HG03378 (cell line): ENCODE results near the gene NR1H3.

ENCODE experiments used
- ATAC-seq: cut with Tn5 transposase; IDR thresholded peaks from one replicate; pipeline ENCODE4 v1.9.1; 2021; ENCODE audit warnings: mild to moderate bottlenecking, moderate library complexity; ENCODE audit not compliant: unreplicated experiment

The NR1H3 gene

DNA sequence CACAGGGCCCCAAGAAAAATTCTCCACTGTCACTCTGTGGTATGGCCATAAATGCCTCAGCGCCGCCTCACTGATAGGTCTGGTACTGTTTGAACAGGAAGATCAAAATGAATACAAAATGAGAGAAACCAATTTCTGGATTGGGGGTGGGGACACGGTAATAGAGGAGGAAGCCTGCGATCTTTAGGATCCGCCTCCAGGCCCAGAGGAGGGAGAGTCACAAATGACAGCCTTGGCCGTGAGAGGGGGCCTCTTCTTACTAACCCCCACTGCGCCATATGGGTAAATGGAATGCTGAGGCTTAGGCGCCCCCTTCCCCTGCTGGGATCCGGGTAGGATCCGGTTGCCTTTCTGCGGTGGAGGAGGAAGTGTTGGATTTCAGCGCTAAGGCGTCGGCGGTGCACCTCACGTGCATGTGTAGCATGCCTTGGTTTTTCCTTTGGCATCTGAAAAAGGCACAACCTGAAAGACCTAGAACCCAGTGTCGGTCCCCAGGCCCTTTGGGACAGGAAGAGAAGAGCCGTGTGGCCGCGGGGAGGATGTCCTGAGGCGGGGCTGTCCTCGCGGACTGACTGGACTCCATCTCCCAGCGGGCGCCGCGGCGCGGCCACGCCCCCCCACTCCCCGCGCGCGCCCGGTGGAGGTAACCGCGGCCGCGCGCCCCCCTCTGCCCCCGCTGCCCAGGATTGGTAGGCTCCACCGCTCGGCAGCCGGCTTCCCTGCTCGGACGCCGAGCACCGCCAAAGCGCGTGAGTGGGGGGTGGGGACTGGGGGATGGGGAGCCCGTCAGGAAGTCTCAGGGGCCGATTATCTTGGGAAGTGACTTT, 11.4 kb downstream of the NR1H3 start:
- peak; percentile 45 for ATAC-seq

DNA sequence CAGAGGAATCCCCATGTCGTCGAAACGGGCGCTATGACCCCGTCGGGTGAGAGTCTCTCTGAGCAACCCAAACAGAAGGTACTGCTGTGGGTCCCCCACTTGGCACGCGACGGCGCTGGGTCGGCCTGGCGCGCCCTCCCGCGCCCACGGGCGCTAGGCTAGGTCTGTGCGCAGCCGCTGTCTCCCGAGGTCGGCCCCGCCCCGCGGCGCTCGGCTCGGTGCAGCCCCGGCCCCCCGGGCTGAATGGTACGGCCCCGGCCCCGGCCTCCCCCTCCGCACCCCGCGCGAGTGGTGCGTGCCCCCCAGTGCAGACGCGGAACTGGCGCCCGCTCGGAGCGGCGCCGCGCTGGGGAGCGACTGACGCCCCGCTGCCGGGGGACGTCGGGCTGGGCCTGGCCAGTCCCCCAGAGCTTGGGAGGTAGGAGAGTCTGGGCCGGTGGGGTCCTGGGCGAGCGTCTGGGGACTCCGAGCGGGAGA, 12.1 kb downstream of the NR1H3 start, which contains the start of gene MADD:
Gene MADD, plus strand, starts transcription at position 305 of the 477 bp plus-strand sequence.
- ATAC-seq = peak; percentile 42

DNA sequence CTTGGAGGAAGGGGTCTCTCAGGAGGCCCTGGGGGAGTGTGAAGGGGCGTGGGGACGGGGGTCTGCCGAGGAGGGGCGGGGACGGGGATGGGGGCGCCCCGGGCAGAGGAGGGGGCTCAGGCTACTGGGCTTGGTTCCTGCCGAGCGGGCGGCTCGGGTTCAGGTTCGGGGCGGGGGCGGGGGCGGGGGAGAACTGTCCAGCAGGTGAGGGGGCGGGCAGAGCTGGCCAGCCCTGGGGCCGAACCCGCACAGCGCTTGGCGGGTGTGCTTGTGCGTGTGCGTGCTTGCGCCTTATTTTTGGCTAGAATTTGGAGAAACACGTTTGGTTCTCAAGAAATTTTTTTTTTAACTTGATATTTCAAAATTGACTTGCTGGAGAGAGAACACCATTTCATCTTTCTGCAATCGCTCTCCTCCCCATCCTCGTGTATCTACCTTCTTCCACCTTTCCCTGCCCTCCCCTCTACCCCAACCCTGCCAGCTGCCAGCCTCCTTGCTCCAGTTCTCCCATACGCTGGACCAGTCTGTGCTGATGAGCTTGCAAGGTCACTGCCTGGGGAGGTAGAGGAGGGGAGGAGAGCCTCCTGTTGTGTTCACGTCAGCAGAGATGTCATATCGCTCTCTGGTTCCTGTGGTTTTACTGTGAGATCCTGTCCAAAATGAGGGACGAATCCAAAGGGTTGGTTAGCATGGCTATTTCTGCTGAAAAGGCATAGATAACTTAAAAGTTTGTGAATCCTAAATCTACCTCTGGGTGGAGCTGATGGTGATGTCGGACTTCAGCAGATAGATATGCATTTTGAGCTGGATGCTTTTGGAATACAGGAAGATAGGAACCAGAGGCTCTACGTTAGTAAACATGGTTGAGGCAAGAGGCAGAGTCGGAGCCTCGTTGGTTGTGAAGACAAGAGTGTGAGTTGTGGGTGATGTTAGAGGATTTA, 12.8 kb downstream of the NR1H3 start:
- ATAC-seq = no peak

DNA sequence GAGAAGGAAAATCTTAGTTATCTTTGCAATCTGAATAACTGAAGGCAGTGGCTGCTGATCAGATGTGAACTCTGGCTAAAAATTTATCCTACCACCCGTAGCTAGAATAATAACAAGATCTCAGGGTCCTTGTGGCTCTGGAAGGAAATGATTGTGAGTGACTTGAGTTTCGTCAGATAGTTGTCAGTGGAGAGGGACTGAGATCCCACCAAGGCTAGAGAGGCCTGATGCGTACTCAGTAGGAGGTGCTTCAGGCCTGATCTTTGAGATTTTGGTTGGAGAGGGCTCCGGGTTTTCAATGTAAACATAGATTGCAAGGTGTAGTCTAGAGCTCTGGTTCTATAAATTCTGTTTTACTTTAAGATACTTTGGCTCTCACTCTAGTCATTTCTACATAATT, 13.5 kb downstream of the NR1H3 start:
- no peak for ATAC-seq

DNA sequence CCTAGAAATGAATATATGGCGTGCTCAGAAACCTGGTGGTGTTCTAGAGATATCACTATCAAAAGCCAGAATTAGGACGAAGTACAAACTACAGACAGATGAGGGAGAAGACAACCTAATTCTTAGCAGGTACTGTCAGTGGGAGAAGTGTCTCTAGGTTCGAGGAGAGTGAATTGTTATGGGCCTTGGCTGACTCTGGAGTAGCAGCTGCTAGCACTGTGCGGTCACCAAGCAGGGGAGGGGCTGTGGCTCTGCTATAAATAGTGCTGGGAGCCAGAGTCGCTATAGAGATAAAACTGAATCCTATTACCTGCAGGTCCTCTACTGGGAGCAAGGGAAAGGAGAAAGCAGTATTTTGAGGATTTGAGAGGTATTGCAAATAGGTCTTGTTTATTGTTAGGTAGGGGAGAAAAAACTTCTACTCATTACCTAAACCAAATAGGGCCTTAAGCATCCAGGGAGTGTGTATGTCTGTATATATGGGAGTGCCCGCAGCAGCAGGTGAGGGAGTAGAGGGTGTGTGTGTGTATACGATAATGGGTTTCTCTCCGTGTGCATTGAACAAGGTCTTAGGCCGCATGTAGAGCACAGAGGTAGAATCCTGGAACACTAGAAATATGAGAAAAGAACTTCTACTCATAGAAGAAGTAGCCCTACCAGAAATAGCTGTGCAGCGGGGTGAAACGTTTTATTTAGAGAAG, 14.3 kb downstream of the NR1H3 start:
- ATAC-seq = no peak

DNA sequence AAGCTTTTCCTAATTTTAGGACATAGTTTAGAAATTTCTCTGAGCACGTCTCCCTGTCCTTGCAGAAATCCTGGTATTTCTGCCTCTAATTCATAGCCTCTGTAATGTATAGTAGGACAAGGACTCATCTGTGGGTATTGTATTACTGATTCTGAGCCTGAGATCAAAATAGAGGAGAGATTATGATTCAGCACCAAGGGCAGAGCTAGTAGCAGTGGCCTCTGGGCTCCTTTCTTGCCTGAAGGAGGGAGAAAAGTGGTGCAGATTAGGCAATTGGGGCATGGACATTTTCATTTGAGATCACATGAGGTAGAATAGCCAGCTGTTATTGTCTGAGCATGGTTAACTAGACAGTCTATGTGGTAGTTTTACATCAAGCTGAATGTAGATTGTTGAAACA, 14.9 kb downstream of the NR1H3 start:
- no peak for ATAC-seq

DNA sequence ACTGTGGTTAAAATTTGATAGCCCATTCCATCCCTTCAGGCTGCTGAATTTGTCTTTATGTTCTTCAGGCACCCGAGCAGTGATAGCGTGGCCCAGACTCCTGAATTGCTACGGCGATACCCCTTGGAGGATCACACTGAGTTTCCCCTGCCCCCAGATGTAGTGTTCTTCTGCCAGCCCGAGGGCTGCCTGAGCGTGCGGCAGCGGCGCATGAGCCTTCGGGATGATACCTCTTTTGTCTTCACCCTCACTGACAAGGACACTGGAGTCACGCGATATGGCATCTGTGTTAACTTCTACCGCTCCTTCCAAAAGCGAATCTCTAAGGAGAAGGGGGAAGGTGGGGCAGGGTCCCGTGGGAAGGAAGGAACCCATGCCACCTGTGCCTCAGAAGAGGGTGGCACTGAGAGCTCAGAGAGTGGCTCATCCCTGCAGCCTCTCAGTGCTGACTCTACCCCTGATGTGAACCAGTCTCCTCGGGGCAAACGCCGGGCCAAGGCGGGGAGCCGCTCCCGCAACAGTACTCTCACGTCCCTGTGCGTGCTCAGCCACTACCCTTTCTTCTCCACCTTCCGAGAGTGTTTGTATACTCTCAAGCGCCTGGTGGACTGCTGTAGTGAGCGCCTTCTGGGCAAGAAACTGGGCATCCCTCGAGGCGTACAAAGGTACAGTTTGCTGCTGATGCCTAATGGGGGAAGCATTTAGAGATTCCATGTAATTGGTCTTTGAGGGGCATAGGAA, 16.9 kb downstream of the NR1H3 start:
- no peak for ATAC-seq

DNA sequence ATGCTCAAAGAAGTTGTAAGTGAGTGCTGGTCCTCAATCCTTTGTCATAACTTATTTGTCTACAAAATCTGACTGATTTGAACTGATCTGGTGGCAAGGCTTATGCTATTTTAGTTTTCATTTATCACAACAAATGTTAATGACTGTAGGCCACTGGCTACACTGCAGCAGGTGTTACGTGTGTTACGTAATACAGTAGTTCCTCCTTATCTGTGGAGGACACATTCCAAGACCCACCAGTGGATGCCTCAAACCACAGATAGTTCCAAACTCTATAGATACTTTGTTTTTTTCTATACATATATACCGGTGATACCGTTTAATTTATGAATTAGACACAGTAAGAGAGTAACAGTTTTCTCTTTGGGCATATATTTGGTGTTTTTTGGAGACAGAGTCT, 19.1 kb downstream of the NR1H3 start:
- no peak for ATAC-seq

DNA sequence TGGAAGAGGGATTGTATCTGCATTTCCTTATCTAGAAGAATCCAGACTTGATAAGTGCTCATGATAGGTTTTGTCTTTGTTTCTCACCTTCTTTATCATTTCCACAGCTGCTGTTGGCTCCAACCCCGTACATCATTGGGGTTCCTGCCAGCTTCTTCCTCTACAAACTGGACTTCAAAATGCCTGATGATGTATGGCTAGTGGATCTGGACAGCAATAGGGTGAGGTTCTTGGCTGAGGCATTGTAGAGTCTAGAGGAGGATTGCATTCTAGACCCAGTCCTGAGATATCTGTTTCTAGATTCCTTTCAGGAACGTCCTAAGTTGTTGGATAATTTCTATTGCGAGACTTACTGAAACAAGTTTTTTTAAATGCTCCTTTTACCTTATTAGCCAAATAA, 20.3 kb downstream of the NR1H3 start:
- no peak for ATAC-seq

DNA sequence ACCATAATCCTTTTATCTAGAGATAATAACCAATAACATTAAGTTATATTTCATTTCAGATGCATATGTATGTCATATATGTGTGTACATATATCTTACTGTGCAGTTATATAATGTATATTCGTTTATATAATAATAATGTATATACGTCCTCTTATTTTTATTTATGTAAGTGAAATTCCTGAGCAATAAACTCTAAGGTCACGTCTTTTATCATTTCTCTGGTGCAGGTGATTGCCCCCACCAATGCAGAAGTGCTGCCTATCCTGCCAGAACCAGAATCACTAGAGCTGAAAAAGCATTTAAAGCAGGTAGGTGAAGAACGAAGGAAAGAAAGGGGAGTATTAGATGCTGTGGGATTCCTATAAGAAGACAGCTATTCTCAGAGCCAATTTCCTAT, 21.0 kb downstream of the NR1H3 start:
- ATAC-seq = no peak

DNA sequence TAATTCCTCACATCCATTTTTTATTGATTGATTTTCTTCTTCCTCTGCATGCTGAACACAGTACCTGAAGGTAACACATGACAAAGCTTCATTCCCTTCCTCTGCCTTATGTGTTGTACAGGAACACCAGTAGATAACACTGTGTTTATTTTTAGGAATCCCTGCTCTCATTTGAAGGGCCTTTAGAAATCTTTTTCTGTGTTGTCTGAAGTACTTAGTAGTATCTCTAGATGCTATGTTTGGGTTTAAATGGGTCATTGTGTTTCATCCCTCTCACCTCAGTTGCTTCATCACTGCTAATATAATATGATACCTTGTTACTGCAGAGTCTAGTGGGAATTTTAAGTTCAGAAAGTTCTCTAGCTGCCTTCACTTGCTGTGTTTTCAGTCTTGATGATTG, 22.3 kb downstream of the NR1H3 start:
- no peak for ATAC-seq

DNA sequence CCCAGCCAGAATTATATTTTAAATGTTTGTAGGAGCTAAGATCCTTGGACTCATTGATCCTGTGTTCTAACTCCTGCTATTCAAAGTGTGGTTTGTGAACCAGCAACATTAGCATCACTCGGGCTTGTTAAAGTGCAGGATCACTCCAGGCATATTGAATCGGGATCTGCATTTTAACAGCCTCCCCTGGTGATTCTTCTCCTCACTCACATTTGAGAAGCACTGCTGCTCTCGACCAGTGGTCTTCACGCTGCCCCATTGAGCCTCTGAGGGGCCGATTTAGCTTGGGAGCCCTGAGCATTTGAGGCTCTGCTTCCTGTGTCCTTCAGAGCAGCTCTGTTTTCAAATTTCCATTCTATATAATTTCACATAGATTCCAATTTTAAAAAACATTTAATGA, 23.1 kb downstream of the NR1H3 start:
- no peak for ATAC-seq

DNA sequence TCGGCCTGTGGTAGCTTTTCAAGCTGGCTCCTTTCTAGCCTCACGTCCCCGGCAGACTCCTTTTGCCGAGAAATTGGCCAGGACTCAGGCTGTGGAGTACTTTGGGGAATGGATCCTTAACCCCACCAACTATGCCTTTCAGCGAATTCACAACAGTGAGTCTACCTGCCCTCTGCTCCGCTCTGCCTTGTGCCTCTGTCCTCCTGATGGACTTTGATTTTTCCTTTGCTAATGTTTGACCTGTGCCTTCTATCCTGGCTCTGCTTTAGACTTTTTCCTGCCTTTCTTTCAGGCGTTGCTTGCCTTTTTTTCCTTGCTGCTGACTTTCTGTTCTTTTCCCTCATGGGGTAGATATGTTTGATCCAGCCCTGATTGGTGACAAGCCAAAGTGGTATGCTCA, 24.7 kb downstream of the NR1H3 start:
- ATAC-seq = no peak

DNA sequence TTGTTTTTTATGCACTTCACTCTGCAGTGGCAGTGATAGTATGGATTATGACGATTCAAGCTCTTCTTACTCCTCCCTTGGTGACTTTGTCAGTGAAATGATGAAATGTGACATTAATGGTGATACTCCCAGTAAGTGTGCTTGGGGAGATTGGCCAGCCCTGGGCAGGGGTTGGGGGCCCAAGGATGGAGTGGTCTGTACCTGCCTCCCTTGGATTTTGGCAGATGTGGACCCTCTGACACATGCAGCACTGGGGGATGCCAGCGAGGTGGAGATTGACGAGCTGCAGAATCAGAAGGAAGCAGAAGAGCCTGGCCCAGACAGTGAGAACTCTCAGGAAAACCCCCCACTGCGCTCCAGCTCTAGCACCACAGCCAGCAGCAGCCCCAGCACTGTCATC, 26.4 kb downstream of the NR1H3 start:
- no peak for ATAC-seq

DNA sequence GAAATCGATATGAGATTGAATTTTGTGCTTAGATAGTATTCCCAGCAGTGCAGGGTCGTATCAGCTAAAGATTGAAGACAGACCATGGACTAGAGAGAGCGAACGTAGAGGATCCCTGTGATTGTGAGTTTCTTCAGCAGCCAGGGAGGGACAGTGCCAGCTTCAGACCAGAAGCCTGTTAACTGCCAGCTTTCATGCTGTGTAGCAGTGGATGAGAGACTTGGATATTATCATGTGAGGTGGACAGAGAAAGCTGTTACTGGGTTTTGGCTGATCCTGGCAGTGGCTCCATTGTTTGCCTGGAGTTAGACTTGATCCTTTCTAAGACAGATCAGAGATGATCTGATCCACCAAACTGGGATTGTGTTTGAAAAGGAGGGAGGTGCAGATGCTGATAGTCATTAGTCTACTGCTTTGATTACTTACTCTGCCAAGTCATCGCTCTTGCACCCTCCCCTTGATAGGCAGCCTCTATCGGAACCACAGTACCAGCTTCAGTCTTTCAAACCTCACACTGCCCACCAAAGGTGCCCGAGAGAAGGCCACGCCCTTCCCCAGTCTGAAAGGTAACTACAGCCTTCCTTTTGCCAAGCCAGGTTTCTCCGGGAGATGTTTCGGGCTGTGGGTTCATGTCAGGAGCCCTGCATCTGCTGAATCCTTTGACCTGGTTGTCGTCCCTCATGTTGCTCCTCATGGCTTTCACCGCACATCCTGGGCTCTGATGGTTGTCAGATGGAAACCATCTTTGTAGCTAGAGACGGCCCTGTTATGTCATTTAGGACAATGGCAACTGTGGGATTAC, 28.4 kb downstream of the NR1H3 start:
- no peak for ATAC-seq

DNA sequence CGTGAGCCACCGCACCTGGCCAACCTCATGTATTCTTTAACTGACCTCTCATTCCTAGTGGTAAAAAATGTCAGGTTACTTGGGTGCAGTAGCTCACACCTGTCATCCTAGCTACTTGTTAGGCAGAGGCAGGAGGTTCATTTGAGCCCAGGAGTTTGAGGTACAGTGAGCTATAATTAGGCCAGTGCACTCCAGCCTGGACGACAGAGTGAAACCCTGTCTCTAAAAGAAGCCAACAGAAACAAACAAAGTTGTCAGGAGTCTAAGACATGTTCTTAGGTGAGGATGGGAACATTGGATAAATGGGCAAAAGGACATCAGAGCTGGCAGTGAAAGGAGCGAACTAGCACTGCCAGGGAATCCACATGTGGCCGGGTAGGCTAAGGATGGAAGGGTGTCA, 30.3 kb downstream of the NR1H3 start:
- ATAC-seq = no peak

DNA sequence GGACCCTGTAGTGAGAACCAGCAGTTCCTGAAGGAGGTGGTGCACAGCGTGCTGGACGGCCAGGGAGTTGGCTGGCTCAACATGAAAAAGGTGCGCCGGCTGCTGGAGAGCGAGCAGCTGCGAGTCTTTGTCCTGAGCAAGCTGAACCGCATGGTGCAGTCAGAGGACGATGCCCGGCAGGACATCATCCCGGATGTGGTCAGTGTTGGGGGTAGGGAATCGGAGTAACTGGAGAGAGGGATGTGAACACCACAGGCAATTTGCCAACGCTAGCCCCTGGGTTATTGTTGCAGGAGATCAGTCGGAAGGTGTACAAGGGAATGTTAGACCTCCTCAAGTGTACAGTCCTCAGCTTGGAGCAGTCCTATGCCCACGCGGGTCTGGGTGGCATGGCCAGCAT, 32.1 kb downstream of the NR1H3 start:
- no peak for ATAC-seq

DNA sequence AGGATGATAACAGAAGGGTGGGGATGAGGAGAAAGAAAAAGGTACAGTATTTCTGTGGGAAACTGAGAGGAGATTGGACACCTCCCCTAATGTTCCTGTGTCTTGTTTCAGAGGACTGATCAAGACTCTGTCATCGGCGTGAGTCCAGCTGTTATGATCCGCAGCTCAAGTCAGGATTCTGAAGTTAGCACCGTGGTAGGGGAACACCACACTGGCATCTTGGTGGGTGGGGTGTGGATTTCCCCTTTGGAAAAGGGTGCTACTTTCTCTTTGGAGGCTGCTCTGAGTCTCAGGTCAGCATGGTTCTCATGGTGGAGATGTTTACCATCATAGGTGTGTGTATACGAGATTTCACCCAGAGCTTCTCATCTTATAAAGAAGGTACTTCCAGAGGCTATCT, 37.6 kb downstream of the NR1H3 start:
- ATAC-seq = no peak

DNA sequence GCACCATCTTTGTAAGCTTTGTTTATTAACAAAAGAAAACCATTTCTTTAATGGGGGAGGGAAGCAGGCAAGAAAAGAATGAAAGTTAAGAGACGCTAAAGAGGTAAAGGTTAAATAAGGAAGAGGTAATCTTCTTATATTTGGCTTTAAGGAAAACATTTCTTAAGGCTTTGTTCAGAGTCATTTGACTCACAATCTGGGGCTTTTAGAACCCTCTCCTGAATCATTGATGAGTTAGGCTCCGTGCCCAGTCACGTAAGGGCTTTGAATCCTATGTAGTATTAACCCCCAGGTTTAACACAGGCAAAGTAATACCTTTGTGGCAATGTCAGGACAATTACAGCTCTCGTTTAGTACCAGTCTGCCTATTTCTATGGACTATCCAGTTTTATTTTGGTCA, 38.2 kb downstream of the NR1H3 start:
- no peak for ATAC-seq

DNA sequence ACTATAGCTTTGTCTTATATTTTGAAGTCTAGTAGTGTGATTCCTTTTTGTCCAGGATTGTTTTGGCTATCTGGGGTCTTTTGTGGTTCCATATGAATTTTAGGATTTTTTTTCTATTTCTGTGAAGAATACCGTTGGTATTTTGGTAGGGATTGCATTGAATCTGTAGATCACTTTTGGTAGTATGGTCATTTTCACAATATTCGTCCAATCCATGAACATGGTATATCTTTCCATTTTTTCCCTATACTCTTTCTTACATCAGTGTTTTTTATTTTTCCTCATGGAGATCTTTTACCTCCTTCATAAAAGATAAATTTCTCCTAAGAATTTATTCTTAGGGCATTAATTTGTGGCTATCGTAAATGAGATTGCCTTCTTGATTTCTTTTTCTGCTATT, 41.3 kb downstream of the NR1H3 start:
- ATAC-seq = no peak
